HG03060 (cell line): ENCODE data around the gene DMAC2.
A peak's percentile ranks its signal among the peaks of the same experiment; 100 is the strongest.
"Not testable (repeated sequence)": the region's sequence is repeated elsewhere in the genome, so short reads cannot be mapped to it uniquely, and the experiment has no call there.

Experiments used
- ATAC-seq: cut with Tn5 transposase; IDR thresholded peaks from one replicate; pipeline ENCODE4 v1.9.1; 2021; ENCODE audit warnings: low read depth, moderate number of reproducible peaks; ENCODE audit not compliant: unreplicated experiment

DMAC2 gene

GRCh38 chr19:41439441-41440222 lies at the start of gene DMAC2:
Gene DMAC2, minus strand, starts transcription at chr19:41439912. Its CDS starts 13 bp downstream, at chr19:41439899.
- ATAC-seq = peak; percentile 83

- not testable (repeated sequence) for ATAC-seq
These were observed 47.2 kb upstream of the DMAC2 start for GRCh38 chr19:41486953-41487352.

- ATAC-seq = no peak
These were observed 45.1 kb upstream of the DMAC2 start for GRCh38 chr19:41484822-41485221.

GRCh38 chr19:41480336-41480735 lies 40.6 kb upstream of the DMAC2 start:
- no peak for ATAC-seq

- no peak for ATAC-seq
These were observed 40.1 kb upstream of the DMAC2 start for GRCh38 chr19:41479757-41480191.

GRCh38 chr19:41478875-41479756 lies 39.4 kb upstream of the DMAC2 start:
- no peak for ATAC-seq

- ATAC-seq = no peak
These were observed 38.5 kb upstream of the DMAC2 start for GRCh38 chr19:41478171-41478570.

GRCh38 chr19:41476583-41476982 lies 36.9 kb upstream of the DMAC2 start:
- ATAC-seq = no peak

GRCh38 chr19:41463257-41464256 lies 23.8 kb upstream of the DMAC2 start:
- not testable (repeated sequence) for ATAC-seq

- ATAC-seq = no peak
These were observed 22.8 kb upstream of the DMAC2 start for GRCh38 chr19:41462497-41462896.

GRCh38 chr19:41457241-41457640 lies 17.5 kb upstream of the DMAC2 start:
- no peak for ATAC-seq

GRCh38 chr19:41456342-41456918 lies 16.7 kb upstream of the DMAC2 start:
- no peak for ATAC-seq

- ATAC-seq = no peak
These were observed 16.2 kb upstream of the DMAC2 start for GRCh38 chr19:41455936-41456335.

- no peak for ATAC-seq
These were observed 13.0 kb upstream of the DMAC2 start for GRCh38 chr19:41452584-41453275.

- ATAC-seq = no peak
These were observed 10.1 kb upstream of the DMAC2 start for GRCh38 chr19:41449865-41450178.

GRCh38 chr19:41449079-41449864 lies 9.6 kb upstream of the DMAC2 start:
- ATAC-seq = no peak

- ATAC-seq = no peak
These were observed 8.1 kb upstream of the DMAC2 start for GRCh38 chr19:41447732-41448332.

GRCh38 chr19:41445575-41445974 lies 5.9 kb upstream of the DMAC2 start:
- no peak for ATAC-seq
